Astrocyte of the hippocampus (primary cell): ENCODE measurements around the gene LYRM1.
A peak's percentile ranks its signal among the peaks of the same experiment; 100 is the strongest.
"Not testable (repeated sequence)": the region's sequence is repeated elsewhere in the genome, so short reads cannot be mapped to it uniquely, and the experiment has no call there.

ENCODE experiments used
- DNase-seq: peaks from one replicate; pipeline ENCODE4 v3.0.0; 2011; ENCODE audit warnings: low read depth, low spot score

Gene LYRM1, protein sequence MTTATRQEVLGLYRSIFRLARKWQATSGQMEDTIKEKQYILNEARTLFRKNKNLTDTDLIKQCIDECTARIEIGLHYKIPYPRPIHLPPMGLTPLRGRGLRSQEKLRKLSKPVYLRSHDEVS

GRCh38 chr16:20900299-20901067, at the start of gene LYRM1, which contains the start of gene DCUN1D3:
LYRM1 (plus strand) TSS chr16:20900771; CDS start chr16:20915556, 14,785 bp downstream.
DCUN1D3 (minus strand) TSS chr16:20900358; CDS start chr16:20862538, 37,820 bp downstream.
- DNase-seq = peak; percentile 100

DNA sequence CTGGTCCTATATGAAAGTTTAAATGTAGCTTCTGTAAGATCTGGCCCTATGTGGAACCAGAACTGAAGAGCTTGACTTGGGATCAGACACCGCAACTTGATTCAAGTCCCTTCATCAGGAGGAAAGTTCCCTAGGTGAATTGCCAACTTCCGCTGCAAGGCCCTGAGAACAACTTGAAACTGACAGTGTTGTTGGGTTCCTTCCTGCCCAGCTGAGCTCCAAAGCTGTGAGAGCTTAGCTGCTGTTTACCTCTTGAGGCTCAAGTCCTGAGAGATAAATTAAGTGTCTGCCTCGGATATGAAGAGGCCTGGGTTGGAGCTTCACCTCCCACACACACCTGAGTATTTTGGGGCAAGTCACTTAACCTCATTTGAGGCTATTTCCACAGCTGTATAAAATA, 49.6 kb upstream of the LYRM1 start:
- DNase-seq = no peak

GRCh38 chr16:20851601-20852000, 49.0 kb upstream of the LYRM1 start:
- DNase-seq = peak; percentile 93

- no peak for DNase-seq
Observed at GRCh38 chr16:20853143-20853542, 47.4 kb upstream of the LYRM1 start.

DNA sequence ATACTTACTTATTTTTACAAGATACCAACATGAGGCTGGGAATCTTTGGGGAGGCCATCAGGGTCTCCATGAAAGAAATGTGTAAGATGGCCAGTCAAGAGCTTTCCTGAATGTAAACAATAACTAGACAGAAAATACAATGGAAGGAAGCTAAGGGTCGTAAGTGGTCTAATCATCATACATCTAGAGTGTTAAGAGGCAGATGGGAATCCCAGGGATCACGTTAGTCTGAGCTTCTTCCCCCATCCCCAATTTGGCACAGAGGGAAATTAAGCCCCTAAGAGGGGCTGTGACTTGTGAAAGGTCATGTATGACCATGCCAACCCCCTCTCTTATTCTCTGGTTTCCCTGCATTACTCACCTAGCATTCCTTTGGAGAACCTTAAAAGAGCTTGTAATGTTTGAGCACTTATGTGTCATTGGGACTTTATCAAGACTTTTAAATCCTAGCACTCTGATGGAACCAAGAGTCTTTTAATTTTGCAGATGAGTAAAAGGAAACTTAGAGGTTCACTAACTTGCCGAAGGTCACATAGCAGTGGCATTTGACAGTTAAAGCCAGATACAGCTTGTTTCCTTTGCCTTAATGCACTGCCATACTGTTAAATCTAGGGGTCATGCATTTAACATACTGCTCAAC, 46.5 kb upstream of the LYRM1 start:
- no peak for DNase-seq

DNA sequence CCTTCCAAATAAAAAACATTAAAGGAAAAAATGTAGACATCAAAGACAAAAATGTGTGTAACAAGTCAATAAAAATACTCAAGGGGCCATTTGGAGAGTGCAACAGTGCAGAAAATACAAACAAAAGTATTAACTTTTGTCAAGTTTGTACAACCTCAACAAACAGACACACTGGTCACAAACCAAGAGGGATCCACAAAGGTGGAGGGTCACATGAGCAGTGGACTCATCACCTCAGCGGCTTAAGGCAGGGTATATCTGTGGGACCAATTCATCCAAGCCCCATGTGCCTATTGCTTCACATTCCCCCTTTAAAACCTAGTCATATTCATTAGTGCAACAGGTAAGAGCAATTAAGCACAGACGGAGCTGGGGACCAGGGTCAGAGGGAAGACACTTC, 45.6 kb upstream of the LYRM1 start:
- no peak for DNase-seq

- DNase-seq = no peak
Observed at GRCh38 chr16:20857281-20857680, 43.3 kb upstream of the LYRM1 start.

- DNase-seq = no peak
Observed at GRCh38 chr16:20859229-20859628, 41.3 kb upstream of the LYRM1 start.

DNA sequence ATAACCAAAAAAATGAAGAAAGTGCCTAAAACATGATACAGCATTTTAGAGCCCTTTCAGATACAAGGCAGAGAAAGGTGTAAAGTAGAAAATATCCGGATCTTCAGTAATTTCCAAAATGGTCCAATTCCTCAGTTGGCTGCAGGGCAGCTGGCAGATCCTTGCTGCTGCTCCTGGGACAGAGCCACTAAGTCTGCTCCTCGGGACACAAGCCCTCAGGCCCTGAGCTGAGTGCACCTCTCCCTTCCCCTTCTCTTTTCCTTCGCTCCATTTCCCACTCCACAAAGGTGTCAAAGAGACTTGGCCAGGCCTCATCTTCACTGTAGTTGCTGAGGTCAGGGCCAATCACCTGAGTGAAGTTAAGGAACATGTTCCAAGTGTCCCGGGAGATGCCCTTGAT, 40.9 kb upstream of the LYRM1 start:
- no peak for DNase-seq

- no peak for DNase-seq
Observed at GRCh38 chr16:20860361-20860760, 40.2 kb upstream of the LYRM1 start.

DNA sequence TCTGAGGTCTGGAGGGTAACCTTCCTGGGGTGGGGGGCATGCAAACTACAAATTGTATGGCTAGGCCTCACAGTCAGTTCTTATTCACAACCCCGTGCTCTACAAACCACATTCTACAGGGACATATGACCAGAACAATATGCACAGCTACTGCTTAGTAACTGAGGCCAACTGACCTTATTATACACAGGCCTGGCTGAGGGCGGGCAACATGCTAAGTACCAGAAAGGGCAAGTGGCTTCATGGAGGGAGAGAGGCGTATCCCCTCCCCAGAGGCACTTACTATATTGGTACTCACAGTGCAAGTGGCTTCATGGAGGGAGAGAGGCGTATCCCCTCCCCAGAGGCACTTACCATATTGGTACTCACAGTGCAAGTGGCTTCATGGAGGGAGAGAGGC, 39.6 kb upstream of the LYRM1 start:
- DNase-seq = not testable (repeated sequence)

DNA sequence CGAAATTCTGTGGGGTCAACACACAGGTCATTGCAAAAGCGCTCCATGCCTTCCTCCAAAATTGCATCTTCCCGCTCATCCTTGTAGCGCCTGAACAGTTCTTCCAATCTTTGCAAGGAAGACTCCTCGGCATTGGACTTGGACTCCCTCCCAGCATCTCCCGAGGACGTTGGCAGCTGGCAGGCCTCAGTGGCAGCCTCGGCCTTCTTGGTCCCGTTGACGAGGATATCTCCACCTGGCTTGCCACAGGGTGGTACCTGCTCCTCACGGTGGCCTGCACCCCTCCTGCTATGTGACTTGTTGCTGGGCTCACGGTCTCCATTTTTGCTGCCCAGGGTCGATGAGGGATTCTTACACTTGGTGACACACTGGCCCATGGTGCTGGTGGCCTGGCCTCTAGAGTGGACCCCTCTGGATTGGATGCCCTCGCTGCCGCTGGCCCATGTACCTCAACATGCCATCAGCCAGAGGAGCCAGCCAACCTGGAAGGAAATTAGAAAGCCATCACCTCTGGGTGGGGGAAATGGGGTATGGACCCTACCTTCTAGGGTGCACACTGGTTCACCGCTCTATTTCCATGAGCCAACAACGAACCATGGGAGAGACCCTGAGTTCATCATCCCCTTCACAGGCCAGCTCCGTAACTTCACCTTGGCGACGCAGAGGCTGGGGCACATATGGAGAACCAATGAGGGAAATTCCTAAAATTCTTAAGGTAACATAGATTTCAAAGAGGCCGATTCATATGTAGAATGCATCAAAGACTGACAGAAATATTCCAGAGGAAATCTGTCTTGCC, 38.2 kb upstream of the LYRM1 start:
- DNase-seq = no peak

- DNase-seq = not testable (repeated sequence)
Observed at GRCh38 chr16:20864376-20864775, 36.2 kb upstream of the LYRM1 start.

GRCh38 chr16:20865420-20866131, 35.0 kb upstream of the LYRM1 start:
- peak; percentile 52 for DNase-seq

DNA sequence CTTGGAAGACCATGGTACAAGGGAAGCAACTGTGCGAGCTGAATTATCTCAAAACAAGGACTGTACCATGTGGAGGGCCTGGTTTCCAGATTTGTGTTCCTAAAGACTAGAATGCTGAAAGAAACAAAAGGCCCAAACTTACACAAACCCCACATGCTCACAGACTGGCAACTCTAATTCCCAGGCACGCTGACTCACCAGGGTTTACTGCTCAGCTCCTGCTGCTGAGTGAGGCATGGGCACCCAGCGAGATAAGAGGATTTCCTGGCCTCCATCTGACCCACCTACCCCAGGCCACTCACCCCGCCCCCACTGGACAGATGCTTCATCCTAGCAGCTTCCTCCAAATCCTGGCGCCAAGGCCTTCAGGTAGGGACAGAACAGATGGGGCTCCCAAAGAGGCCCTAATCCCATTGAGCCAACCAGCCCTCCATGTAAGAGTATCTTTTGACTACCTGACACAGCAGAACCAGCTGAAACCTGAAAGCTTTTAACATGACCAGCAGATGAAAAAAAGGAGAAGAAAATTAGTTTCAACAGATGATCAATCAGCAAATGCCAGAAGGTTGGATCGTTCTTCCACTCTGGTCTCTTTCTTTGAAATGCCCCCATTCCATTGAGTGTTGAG, 34.3 kb upstream of the LYRM1 start:
- DNase-seq = peak; percentile 89

GRCh38 chr16:20866801-20867200, 33.8 kb upstream of the LYRM1 start:
- no peak for DNase-seq

GRCh38 chr16:20867585-20867984, 33.0 kb upstream of the LYRM1 start:
- DNase-seq = no peak

DNA sequence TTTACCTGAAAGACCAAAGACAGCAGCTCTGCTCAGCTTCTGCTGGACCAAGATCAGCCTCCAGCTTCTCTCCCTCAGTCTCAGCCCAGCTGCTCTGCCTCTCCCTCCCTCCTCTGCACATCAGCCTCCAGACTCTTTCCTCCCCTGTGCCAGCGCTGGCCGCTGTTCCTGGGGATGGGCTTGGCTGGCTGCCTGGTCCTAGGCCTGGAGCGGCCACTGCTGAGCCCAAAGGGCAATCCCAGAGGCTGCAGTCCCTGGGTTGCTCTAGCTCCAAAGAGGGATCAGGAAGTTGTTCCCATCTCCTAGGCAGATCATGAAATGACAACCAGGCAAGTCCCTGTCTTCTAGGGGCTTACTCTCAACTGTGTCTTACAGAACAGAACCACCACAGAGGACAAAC, 31.7 kb upstream of the LYRM1 start:
- peak; percentile 78 for DNase-seq

- DNase-seq = no peak
Observed at GRCh38 chr16:20870122-20870820, 30.3 kb upstream of the LYRM1 start.

- no peak for DNase-seq
Observed at GRCh38 chr16:20871258-20871657, 29.3 kb upstream of the LYRM1 start.
